ENCODE data around the gene DMAP1.

DMAP1 gene

GRCh38 chr1:44256762-44257554 lies 43.7 kb downstream of the DMAP1 start:
- no peak for DNase-seq

- no peak for DNase-seq
These were observed 45.8 kb downstream of the DMAP1 start for GRCh38 chr1:44259090-44259489.

GRCh38 chr1:44260792-44261170 lies 47.5 kb downstream of the DMAP1 start:
- DNase-seq = no peak

- DNase-seq = no peak
These were observed 48.0 kb downstream of the DMAP1 start for GRCh38 chr1:44261171-44261817.

GRCh38 chr1:44261962-44262361 lies 48.7 kb downstream of the DMAP1 start:
- DNase-seq = no peak

- DNase-seq = no peak
These were observed 49.1 kb downstream of the DMAP1 start for GRCh38 chr1:44262414-44262813.

GRCh38 chr1:44262816-44263567 lies 49.7 kb downstream of the DMAP1 start:
- DNase-seq = no peak

GRCh38 chr1:44263568-44264450 lies 50.5 kb downstream of the DMAP1 start:
- DNase-seq = no peak

- no peak for DNase-seq
These were observed 51.1 kb downstream of the DMAP1 start for GRCh38 chr1:44264451-44264771.

- no peak for DNase-seq
These were observed 52.5 kb downstream of the DMAP1 start for GRCh38 chr1:44265656-44266358.

- no peak for DNase-seq
These were observed 53.4 kb downstream of the DMAP1 start for GRCh38 chr1:44266400-44267344.

- no peak for DNase-seq
These were observed 54.2 kb downstream of the DMAP1 start for GRCh38 chr1:44267438-44267837.

GRCh38 chr1:44268054-44268453 lies 54.8 kb downstream of the DMAP1 start:
- DNase-seq = no peak
